K562 (cell line): ENCODE data around the gene GARNL3. TPM values are rescaled to one million over a fixed set of nuclear protein-coding genes. Genes with fewer than 3 reads are reported as not detected.

Source experiments
- ATAC-seq: fragments of 200-7000 bp; cut with Tn5 transposase; 3 replicates; pipeline ENCODE4 v1.9.1; 2020; ENCODE audit warnings: moderate library complexity
- BruUV-seq: library from RNA; stranded (reverse); fragments of 400-500 nt; replicated peaks from 2 replicates; lab custom pipeline; 2021; lab: Mats Ljungman, UMichigan
- CTCF ChIA-PET: fragments of 300-600 bp; formaldehyde crosslinking; extraction: SDS; loops from one replicate; lab custom pipeline; 2021; ENCODE audit warnings: low intra/inter-chr PET ratio; lab: Yijun Ruan, JAX
- POLR2A ChIA-PET: fragments of 300-600, 350-650 bp; sonication (Branson Sonifier 250); formaldehyde crosslinking; extraction: SDS; loops from one replicate; lab custom pipeline; 2021; ENCODE audit warnings: antibody characterized with exemption, inconsistent platforms; lab: Yijun Ruan, JAX
- DNase-seq, 4 experiments: peaks; one replicate each; pipeline versions ENCODE4 v3.0.0 to v3.0.0-alpha.2; 2011 to 2018; ENCODE audit warnings: low spot score in 3 of 4, mixed read lengths in 3 of 4; ENCODE audit errors: extremely low read depth in 1 of 4
- FAIRE-seq: peaks from 2 replicates; lab custom pipeline; 2011; peaks lifted over from hg19 to GRCh38; lab: Jason Lieb, UNC
- H2AFZ ChIP-seq: 2 replicates; pipeline ENCODE4 v1.6.0; 2011; ENCODE audit warnings: low read depth, low read length, control low read depth, inconsistent platforms
- H3K27ac ChIP-seq: fragments of 200-600 bp; 3 replicates; pipeline ENCODE4 v1.8.0; 2011; ENCODE audit warnings: low read depth, mild to moderate bottlenecking, control low read depth, inconsistent platforms, low read length, moderate library complexity, mixed read lengths; ENCODE audit errors: extremely low read depth
- H3K27me3 ChIP-seq, 2 experiments: fragments of 300-600 bp in 1 of 2; 2 replicates in 1 of 2; 3 replicates in 1 of 2; pipeline versions ENCODE4 v1.6.0 to v1.8.0; 2011; ENCODE audit warnings: inconsistent platforms in 2 of 2, low read length in 2 of 2, mild to moderate bottlenecking in 1 of 2, mixed read lengths in 1 of 2, moderate library complexity in 1 of 2; ENCODE audit not compliant: control insufficient read depth in 2 of 2, insufficient read depth in 2 of 2
- H3K36me3 ChIP-seq: fragments of 300-600 bp; 3 replicates; pipeline ENCODE4 v1.8.0; 2011; ENCODE audit warnings: mild to moderate bottlenecking, low read length, inconsistent platforms; ENCODE audit not compliant: control insufficient read depth, insufficient read depth
- H3K4me1 ChIP-seq, 2 experiments: fragments of 200-600 bp in 1 of 2; replicated peaks in 1 of 2; 2 replicates in 1 of 2; 3 replicates in 1 of 2; pipeline versions ENCODE4 v1.5.1 to v1.8.0; 2011; ENCODE audit warnings: inconsistent platforms in 2 of 2, low read length in 2 of 2, mild to moderate bottlenecking in 1 of 2, mixed read lengths in 1 of 2, moderate library complexity in 1 of 2; ENCODE audit not compliant: control insufficient read depth in 2 of 2, insufficient read depth in 2 of 2
- H3K4me2 ChIP-seq: 2 replicates; pipeline ENCODE4 v1.6.1; 2011; ENCODE audit warnings: low read length, control low read depth, inconsistent platforms, mixed read lengths; ENCODE audit not compliant: insufficient read depth
- H3K4me3 ChIP-seq: fragments of 200-600 bp; sonication (generic), shearing (Covaris generic); 2 replicates; pipeline ENCODE4 v1.5.1; 2016; ENCODE audit warnings: control low read depth, inconsistent platforms
- H3K79me2 ChIP-seq: fragments of 200-600 bp; 3 replicates; pipeline ENCODE4 v1.8.0; 2011; ENCODE audit warnings: low read length, inconsistent platforms; ENCODE audit not compliant: control insufficient read depth, insufficient read depth
- H3K9ac ChIP-seq, 2 experiments: 2 replicates each; pipeline versions ENCODE4 v1.6.0 to v1.6.1; 2011; ENCODE audit warnings: low read depth in 2 of 2, low read length in 2 of 2, control low read depth in 1 of 2, inconsistent platforms in 1 of 2, mild to moderate bottlenecking in 1 of 2, mixed read lengths in 1 of 2; ENCODE audit not compliant: insufficient read depth in 1 of 2
- H3K9me1 ChIP-seq: one replicate; pipeline ENCODE4 v1.6.0; 2011; ENCODE audit warnings: inconsistent platforms, mild to moderate bottlenecking, low read length, moderate library complexity; ENCODE audit not compliant: control insufficient read depth, insufficient read depth
- H3K9me3 ChIP-seq: replicated peaks from 2 replicates; pipeline ENCODE4 v1.5.1; 2011; ENCODE audit warnings: low read depth, low read length, inconsistent platforms; ENCODE audit not compliant: control insufficient read depth, insufficient read depth
- H4K20me1 ChIP-seq: replicated peaks from 2 replicates; pipeline ENCODE4 v1.6.1; 2011; ENCODE audit warnings: low read length, inconsistent platforms, mixed read lengths; ENCODE audit not compliant: control insufficient read depth, insufficient read depth
- ATF1 ChIP-seq, 2 experiments: fragments of 450-650 bp in 1 of 2; IDR thresholded peaks; 2 replicates each; pipeline ENCODE4 v1.6.1; 2016; ENCODE audit warnings: missing compliant biosample characterization in 1 of 2, missing genetic modification characterization in 1 of 2
- C11orf30 ChIP-seq: fragments of 450-650 bp; IDR thresholded peaks from 2 replicates; pipeline ENCODE4 v1.6.1; 2016; ENCODE audit warnings: low read depth, mild to moderate bottlenecking
- CBX3 ChIP-seq, 2 experiments: IDR thresholded peaks; 1 replicate in 1 of 2; 2 replicates in 1 of 2; pipeline ENCODE4 v1.6.1; 2012; ENCODE audit warnings: inconsistent platforms in 2 of 2, low read length in 2 of 2, borderline replicate concordance in 1 of 2, control low read depth in 1 of 2
- ETV1 ChIP-seq: fragments of 450-650 bp; conservative IDR thresholded peaks from 2 replicates; pipeline ENCODE4 v1.6.1; 2016; ENCODE audit warnings: missing genetic modification characterization, control low read depth, low read depth, missing compliant biosample characterization
- HDAC6 ChIP-seq: IDR thresholded peaks from 2 replicates; pipeline ENCODE4 v1.6.1; 2012; ENCODE audit warnings: low read depth, mild to moderate bottlenecking, control low read depth, inconsistent platforms, low read length, moderate library complexity
- MAFF ChIP-seq: IDR thresholded peaks from 2 replicates; pipeline ENCODE4 v1.6.1; 2012; ENCODE audit warnings: low read length, improper control_type of control experiment
- NR2F6 ChIP-seq: fragments of 450-650 bp; formaldehyde crosslinking; IDR thresholded peaks from 2 replicates; pipeline ENCODE4 v1.4.0; 2020; ENCODE audit warnings: mild to moderate bottlenecking
- POLR2G ChIP-seq: fragments of 200-400 bp; formaldehyde crosslinking; IDR thresholded peaks from 2 replicates; pipeline ENCODE4 v1.6.1; 2017; ENCODE audit warnings: low read depth, mild to moderate bottlenecking, antibody characterized with exemption, low read length, moderate library complexity
- POU5F1 ChIP-seq: fragments of 150-350 bp; IDR thresholded peaks from 2 replicates; pipeline ENCODE4 v1.6.1; 2014; ENCODE audit warnings: borderline replicate concordance, low read length, low read depth, mild to moderate bottlenecking; ENCODE audit not compliant: partially characterized antibody
- RAD21 ChIP-seq, 2 experiments: fragments of 250-450 bp in 1 of 2; fragments of 450-650 bp in 1 of 2; sonication (Bioruptor Pico) in 1 of 2; formaldehyde crosslinking in 1 of 2; IDR thresholded peaks in 1 of 2; conservative IDR thresholded peaks in 1 of 2; 2 replicates each; pipeline versions ENCODE4 v1.4.0 to v1.8.0; 2020 to 2022; ENCODE audit warnings: mild to moderate bottlenecking in 2 of 2, moderate library complexity in 1 of 2
- WHSC1 ChIP-seq: IDR thresholded peaks from one replicate; pipeline ENCODE4 v1.6.1; 2012; ENCODE audit warnings: low read length, control low read depth, inconsistent platforms
- ZZZ3 ChIP-seq: fragments of 450-650 bp; IDR thresholded peaks from 2 replicates; pipeline ENCODE4 v1.6.1; 2016; ENCODE audit warnings: antibody characterized with exemption, mild to moderate bottlenecking, moderate library complexity
- WGBS: fragments of 100-300 bp; shearing (Covaris generic); methylation state at CpG from one replicate; pipeline ENCODE4 v1.1.6; 2016; ENCODE audit warnings: low coverage, mixed read lengths; ENCODE audit not compliant: insufficient coverage; ENCODE audit errors: missing lambda C conversion rate; 5-methylcytosine and 5-hydroxymethylcytosine counted together
- in situ Hi-C: fragments of 300-500 bp; cut with MboI; formaldehyde crosslinking; loops from 4 replicates; pipeline ENCODE4 v1.15.0; 2018; ENCODE audit warnings: inconsistent platforms, mixed read lengths
- intact Hi-C: fragments of 100-400 bp; cut with micrococcal nuclease; formaldehyde crosslinking; loops from 2 replicates; pipeline ENCODE4 v1.14.2; 2022
- polyA plus RNA-seq, 8 experiments: library from polyadenylated mRNA; depleted of rRNA in 4 of 8; stranded (reverse) in 5 of 8; unstranded in 3 of 8; fragments of >200 nt; fragmentation: Nextera tagmentation in 2 of 8; fragmentation: Illumina TruSeq in 1 of 8; extraction: Ambion mirVana in 2 of 8; extraction: Trizol in 1 of 8; gene quantifications; 2 replicates each; pipeline versions ENCODE4 v1.2.1 to v1.2.3, GENCODE V29; 2011 to 2014; ENCODE audit warnings: inconsistent platforms in 1 of 8, missing spikeins in 1 of 8
- total RNA-seq, 7 experiments: library from RNA; depleted of rRNA in 6 of 7; stranded (reverse); fragments of >200 nt in 6 of 7; fragmentation: Illumina TruSeq in 2 of 7; extraction: Trizol in 2 of 7; gene quantifications; 2 replicates each; pipeline versions ENCODE4 v1.2.1 to v1.2.3, GENCODE V29; 2011 to 2021; ENCODE audit warnings: low replicate concordance in 1 of 7
- TF ChIP-seq, protein P1 (sequence below): IDR thresholded peaks from 2 replicates; pipeline ENCODE4 v1.6.1; 2011; ENCODE audit not compliant: insufficient read length; ENCODE audit errors: extremely low read depth
- TF ChIP-seq, protein P2 (sequence below): fragments of 450-650 bp; formaldehyde crosslinking; IDR thresholded peaks from 2 replicates; pipeline ENCODE4 v1.4.0; 2020; ENCODE audit warnings: mild to moderate bottlenecking, moderate library complexity
- TF ChIP-seq, protein P3 (sequence below): fragments of 150-350 bp; conservative IDR thresholded peaks from 2 replicates; pipeline ENCODE4 v1.6.1; 2014; ENCODE audit warnings: low read length
- TF ChIP-seq, protein P4 (sequence below): fragments of 450-650 bp; IDR thresholded peaks from 2 replicates; pipeline ENCODE4 v1.6.1; 2017; ENCODE audit warnings: antibody characterized with exemption

The GARNL3 gene
- total and polyA plus RNA-seq, 9 of the 15 experiments (the other 6 are each of a cell fraction or from before 2014, with no cell fraction given): 0.35 to 2.7 (median 1.6) TPM

DNA sequence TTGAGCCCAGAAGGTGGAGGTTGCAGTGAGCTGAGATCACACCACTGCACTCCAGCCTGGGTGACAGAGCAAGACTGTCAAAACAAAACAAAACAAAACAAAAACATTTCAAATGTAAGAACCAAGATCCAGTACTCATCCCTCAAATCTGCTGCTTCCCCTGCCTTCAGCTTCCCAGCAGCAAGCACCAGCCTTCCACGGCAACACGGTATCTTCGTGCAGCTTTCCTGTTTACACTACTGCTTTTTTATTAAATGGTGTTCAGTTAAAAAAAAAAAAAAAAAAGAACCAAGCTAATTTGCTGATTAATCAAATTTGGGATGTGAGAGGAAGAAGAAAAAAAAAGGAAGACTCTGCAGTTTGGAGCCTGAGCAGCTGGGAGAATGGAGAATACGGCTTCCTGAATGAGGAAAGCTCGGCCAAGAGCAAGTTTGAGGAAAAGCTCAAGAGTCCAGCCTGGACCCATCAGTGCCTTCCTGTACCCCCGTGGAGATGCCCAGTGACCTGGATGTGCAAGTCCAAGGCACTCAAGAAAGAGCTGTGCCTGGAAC is 104.4 kb downstream of the GARNL3 start:
- peaks cover 6% of the 10 kb centered on the region for H4K20me1 ChIP-seq
- no peak for FAIRE-seq
- no peak overlapping the region for H3K27ac ChIP-seq
- no peaks in the 10 kb centered on the region for H3K79me2 ChIP-seq
- H3K9ac ChIP-seq: no peak overlapping the region
- in situ Hi-C loops (no loop called here), intact Hi-C loops (no loop called here)
- ATAC-seq: no peak
- peaks cover 26 to 48% of the 10 kb centered on the region in 2 experiments for H3K27me3 ChIP-seq
- H3K4me3 ChIP-seq: no peak overlapping the region
- no peaks in the 10 kb centered on the region for H3K36me3 ChIP-seq
- BruUV-seq: no TSS peak
- no peaks in the 10 kb centered on the region for H3K9me1 ChIP-seq
- ChIA-PET POLR2A (interaction anchor here (0.7 to 0.9 kb wide), 2 partner anchors 25 to 106 kb away, joined by 3 read pairs; no protein-coding TSS in a partner anchor), CTCF (no interaction called here)
- no peak for DNase-seq
- H2AFZ ChIP-seq: no peak overlapping the region
- H3K9me3 ChIP-seq: no peaks in the 10 kb centered on the region
- no peaks in the 10 kb centered on the region; a peak in 1 of 5 replicates for H3K4me1 ChIP-seq
- no peak overlapping the region for H3K4me2 ChIP-seq
- 19% methylated on average over 6 of the region's 6 CpGs for WGBS
- TF ChIP-seq, protein P1, sequence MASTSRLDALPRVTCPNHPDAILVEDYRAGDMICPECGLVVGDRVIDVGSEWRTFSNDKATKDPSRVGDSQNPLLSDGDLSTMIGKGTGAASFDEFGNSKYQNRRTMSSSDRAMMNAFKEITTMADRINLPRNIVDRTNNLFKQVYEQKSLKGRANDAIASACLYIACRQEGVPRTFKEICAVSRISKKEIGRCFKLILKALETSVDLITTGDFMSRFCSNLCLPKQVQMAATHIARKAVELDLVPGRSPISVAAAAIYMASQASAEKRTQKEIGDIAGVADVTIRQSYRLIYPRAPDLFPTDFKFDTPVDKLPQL: no peak
- no peak for TF ChIP-seq ATF1 (CRISPR knock-in tag; IDR thresholded peaks at IDR 0.05)
- TF ChIP-seq ATF1 (tag; IDR thresholded peaks at IDR 0.05): no peak
- TF ChIP-seq POU5F1: no peak
- TF ChIP-seq ETV1 (tag): no peak
- TF ChIP-seq WHSC1: no peak
- no peak for TF ChIP-seq ZZZ3
- TF ChIP-seq RAD21 (CRISPR knock-in tag; conservative IDR thresholded peaks at IDR 0.05 in 1 of 2, IDR thresholded peaks at IDR 0.05 in 1 of 2): no peak
- no peak for TF ChIP-seq NR2F6 (CRISPR knock-in tag)
- TF ChIP-seq, protein P2, sequence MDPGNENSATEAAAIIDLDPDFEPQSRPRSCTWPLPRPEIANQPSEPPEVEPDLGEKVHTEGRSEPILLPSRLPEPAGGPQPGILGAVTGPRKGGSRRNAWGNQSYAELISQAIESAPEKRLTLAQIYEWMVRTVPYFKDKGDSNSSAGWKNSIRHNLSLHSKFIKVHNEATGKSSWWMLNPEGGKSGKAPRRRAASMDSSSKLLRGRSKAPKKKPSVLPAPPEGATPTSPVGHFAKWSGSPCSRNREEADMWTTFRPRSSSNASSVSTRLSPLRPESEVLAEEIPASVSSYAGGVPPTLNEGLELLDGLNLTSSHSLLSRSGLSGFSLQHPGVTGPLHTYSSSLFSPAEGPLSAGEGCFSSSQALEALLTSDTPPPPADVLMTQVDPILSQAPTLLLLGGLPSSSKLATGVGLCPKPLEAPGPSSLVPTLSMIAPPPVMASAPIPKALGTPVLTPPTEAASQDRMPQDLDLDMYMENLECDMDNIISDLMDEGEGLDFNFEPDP (CRISPR knock-in tag): no peak
- TF ChIP-seq C11orf30: peak; percentile 85
- no peak for TF ChIP-seq CBX3 (IDR thresholded peaks at IDR 0.05; ENCODE audit: borderline replicate concordance in 1 of 2, low read length in 2 of 2)
- TF ChIP-seq MAFF: peak; percentile 90
- no peak for TF ChIP-seq POLR2G
- no peak for TF ChIP-seq HDAC6
- TF ChIP-seq, protein P3, sequence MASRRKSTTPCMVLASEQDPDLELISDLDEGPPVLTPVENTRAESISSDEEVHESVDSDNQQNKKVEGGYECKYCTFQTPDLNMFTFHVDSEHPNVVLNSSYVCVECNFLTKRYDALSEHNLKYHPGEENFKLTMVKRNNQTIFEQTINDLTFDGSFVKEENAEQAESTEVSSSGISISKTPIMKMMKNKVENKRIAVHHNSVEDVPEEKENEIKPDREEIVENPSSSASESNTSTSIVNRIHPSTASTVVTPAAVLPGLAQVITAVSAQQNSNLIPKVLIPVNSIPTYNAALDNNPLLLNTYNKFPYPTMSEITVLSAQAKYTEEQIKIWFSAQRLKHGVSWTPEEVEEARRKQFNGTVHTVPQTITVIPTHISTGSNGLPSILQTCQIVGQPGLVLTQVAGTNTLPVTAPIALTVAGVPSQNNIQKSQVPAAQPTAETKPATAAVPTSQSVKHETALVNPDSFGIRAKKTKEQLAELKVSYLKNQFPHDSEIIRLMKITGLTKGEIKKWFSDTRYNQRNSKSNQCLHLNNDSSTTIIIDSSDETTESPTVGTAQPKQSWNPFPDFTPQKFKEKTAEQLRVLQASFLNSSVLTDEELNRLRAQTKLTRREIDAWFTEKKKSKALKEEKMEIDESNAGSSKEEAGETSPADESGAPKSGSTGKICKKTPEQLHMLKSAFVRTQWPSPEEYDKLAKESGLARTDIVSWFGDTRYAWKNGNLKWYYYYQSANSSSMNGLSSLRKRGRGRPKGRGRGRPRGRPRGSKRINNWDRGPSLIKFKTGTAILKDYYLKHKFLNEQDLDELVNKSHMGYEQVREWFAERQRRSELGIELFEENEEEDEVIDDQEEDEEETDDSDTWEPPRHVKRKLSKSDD: no peak
- TF ChIP-seq, protein P4, sequence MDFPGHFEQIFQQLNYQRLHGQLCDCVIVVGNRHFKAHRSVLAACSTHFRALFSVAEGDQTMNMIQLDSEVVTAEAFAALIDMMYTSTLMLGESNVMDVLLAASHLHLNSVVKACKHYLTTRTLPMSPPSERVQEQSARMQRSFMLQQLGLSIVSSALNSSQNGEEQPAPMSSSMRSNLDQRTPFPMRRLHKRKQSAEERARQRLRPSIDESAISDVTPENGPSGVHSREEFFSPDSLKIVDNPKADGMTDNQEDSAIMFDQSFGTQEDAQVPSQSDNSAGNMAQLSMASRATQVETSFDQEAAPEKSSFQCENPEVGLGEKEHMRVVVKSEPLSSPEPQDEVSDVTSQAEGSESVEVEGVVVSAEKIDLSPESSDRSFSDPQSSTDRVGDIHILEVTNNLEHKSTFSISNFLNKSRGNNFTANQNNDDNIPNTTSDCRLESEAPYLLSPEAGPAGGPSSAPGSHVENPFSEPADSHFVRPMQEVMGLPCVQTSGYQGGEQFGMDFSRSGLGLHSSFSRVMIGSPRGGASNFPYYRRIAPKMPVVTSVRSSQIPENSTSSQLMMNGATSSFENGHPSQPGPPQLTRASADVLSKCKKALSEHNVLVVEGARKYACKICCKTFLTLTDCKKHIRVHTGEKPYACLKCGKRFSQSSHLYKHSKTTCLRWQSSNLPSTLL: no peak
